ENCODE results near the gene SORL1-AS1.

SORL1-AS1 gene

DNA sequence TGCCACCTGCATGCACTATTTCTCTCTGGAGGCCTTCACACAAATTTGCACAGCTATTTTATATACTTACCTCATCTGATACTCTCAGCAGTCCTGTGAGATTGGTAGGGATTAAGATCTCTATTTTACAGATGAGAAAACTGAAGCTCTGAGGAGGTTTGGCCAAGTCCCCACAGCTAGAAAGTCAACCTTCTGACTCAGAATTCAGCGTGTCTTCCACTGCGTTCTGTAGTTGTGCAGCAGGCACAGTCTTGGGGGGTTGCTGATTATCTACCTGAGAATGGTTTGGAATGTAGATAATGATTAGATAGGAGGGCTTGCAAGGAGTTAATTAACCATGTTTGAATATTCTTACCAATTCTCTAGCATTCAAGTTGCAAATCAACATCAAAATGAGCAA lies 3.1 kb downstream of the SORL1-AS1 start:
- no peaks in the 10 kb centered on the region for H3K36me3 ChIP-seq
- peak overlapping the region; percentile 7 for H3K27ac ChIP-seq
- no peak overlapping the region for H3K4me3 ChIP-seq
- peaks cover 13% of the 10 kb centered on the region for H3K4me1 ChIP-seq
- ATAC-seq (no peak), DNase-seq (no peak)
- H3K27me3 ChIP-seq, result no peaks in the 10 kb centered on the region
- intact Hi-C loops (cut with DNase I), result loop anchor here (5.0 kb wide), 1 partner anchor 127 kb away; no protein-coding TSS in a partner anchor
- TF ChIP-seq, protein P1, sequence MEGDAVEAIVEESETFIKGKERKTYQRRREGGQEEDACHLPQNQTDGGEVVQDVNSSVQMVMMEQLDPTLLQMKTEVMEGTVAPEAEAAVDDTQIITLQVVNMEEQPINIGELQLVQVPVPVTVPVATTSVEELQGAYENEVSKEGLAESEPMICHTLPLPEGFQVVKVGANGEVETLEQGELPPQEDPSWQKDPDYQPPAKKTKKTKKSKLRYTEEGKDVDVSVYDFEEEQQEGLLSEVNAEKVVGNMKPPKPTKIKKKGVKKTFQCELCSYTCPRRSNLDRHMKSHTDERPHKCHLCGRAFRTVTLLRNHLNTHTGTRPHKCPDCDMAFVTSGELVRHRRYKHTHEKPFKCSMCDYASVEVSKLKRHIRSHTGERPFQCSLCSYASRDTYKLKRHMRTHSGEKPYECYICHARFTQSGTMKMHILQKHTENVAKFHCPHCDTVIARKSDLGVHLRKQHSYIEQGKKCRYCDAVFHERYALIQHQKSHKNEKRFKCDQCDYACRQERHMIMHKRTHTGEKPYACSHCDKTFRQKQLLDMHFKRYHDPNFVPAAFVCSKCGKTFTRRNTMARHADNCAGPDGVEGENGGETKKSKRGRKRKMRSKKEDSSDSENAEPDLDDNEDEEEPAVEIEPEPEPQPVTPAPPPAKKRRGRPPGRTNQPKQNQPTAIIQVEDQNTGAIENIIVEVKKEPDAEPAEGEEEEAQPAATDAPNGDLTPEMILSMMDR (IDR thresholded peaks at IDR 0.05), result no peak
- H3K9me3 ChIP-seq, result no peaks in the 10 kb centered on the region

DNA sequence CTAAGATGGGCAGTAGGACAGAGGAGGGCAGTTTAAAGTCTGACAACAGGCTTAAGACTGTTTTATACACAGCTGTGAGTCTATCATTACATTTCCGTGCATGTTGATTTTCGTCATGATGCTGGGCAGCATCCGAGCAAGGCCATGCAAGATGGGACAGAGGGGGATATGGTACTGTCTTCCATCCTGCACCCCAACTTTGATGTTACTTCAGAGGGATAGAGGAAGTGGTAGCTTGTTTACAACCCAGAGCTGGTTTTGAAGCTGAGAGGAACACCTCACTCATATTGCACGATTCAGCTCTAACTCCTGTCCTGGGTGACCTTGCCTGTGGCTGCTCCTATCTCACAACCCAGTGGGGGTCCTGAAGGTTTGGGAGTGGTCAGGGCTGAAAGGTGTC lies 3.6 kb downstream of the SORL1-AS1 start:
- no peaks in the 10 kb centered on the region for H3K9me3 ChIP-seq
- peaks cover 13% of the 10 kb centered on the region for H3K4me1 ChIP-seq
- H3K27ac ChIP-seq, result peak overlapping the region; percentile 40
- TF ChIP-seq, protein P1 (IDR thresholded peaks at IDR 0.05), result no peak
- H3K27me3 ChIP-seq, result no peaks in the 10 kb centered on the region
- DNase-seq (no peak), ATAC-seq (no peak)
- H3K36me3 ChIP-seq, result no peaks in the 10 kb centered on the region
- H3K4me3 ChIP-seq, result no peak overlapping the region
- intact Hi-C loops (cut with DNase I), result loop anchor here (5.0 kb wide), 1 partner anchor 127 kb away; no protein-coding TSS in a partner anchor

GRCh38 chr11:121448431-121448941 lies 4.3 kb downstream of the SORL1-AS1 start:
- TF ChIP-seq, protein P1 (IDR thresholded peaks at IDR 0.05), result no peak
- no peaks in the 10 kb centered on the region for H3K36me3 ChIP-seq
- H3K4me3 ChIP-seq, result no peak overlapping the region
- DNase-seq, result no peak
- no peaks in the 10 kb centered on the region for H3K27me3 ChIP-seq
- peaks cover 13% of the 10 kb centered on the region for H3K4me1 ChIP-seq
- peak overlapping the region; percentile 40 for H3K27ac ChIP-seq
- no peaks in the 10 kb centered on the region for H3K9me3 ChIP-seq
- ATAC-seq, result peak; percentile 57
- intact Hi-C loops (cut with DNase I), result loop anchor here (5.0 kb wide), 1 partner anchor 126 kb away; no protein-coding TSS in a partner anchor

DNA sequence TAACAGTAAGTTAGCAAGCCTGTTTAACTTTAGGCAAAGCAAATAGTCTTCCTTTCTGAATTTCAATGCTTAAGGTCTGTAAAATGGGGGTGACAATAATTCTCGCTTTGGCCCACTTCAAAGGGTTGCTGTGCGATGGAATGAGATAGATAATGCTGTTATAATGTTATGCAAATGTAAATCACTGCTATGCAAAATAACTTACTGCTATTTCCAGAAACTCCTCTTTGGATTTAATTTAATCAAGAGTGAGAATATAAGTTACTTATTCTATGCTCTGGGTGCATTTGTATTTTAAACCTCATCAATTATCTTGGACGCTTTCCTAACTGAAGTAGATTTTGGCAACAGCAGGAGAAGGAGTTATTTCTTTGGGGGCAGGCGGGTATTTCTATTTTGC lies 4.8 kb downstream of the SORL1-AS1 start:
- Histone ChIP-seq H3K4me3 (no peak overlapping the region), H3K4me1 (peaks cover 13% of the 10 kb centered on the region), H3K9me3 (no peaks in the 10 kb centered on the region), H3K27me3 (no peaks in the 10 kb centered on the region), H3K27ac (no peak overlapping the region), H3K36me3 (no peaks in the 10 kb centered on the region)
- intact Hi-C loops (cut with DNase I), result loop anchor here (5.0 kb wide), 1 partner anchor 126 kb away; no protein-coding TSS in a partner anchor
- DNase-seq (no peak), ATAC-seq (no peak)
- TF ChIP-seq, protein P1 (IDR thresholded peaks at IDR 0.05), result no peak

- peaks cover 12% of the 10 kb centered on the region for H3K4me1 ChIP-seq
- no peak for DNase-seq
- intact Hi-C loops (cut with DNase I), result loop anchor here (5.0 kb wide), 1 partner anchor 124 kb away; no protein-coding TSS in a partner anchor
- H3K4me3 ChIP-seq, result no peak overlapping the region
- TF ChIP-seq, protein P1 (IDR thresholded peaks at IDR 0.05), result peak; percentile 6
- no peak overlapping the region for H3K27ac ChIP-seq
- no peaks in the 10 kb centered on the region for H3K9me3 ChIP-seq
- no peak for ATAC-seq
- no peaks in the 10 kb centered on the region for H3K36me3 ChIP-seq
- no peaks in the 10 kb centered on the region for H3K27me3 ChIP-seq
Observed at GRCh38 chr11:121446752-121447156, 6.0 kb downstream of the SORL1-AS1 start.
